Activated CD8-positive, alpha-beta memory T cell treated with anti-CD3 and anti-CD28 coated beads for 24 hours (primary cell): Measurements from ENCODE around the gene FHIT.

Source experiments
- DNase-seq: peaks from one replicate; pipeline ENCODE4 v3.0.0-alpha.2; 2020

The FHIT gene

DNA sequence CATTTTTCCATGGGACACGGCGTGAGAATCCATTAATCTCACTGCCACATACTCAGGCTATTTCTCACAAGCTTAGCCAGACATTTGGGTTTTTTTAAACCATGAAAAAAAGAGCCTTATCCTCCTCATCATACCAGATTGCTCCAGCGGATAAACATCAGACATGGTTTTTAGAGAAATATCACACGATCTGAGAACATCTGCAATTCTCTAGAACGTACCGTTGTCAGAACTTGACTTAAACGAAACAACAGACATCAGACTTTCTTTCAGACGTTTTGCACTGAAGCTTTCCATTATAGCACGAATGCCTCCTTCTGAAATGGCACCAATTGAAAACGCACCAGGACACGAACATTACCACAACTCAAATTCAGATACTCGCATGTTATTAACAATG, 1457.3 kb downstream of the FHIT start:
- no peak for DNase-seq

DNA sequence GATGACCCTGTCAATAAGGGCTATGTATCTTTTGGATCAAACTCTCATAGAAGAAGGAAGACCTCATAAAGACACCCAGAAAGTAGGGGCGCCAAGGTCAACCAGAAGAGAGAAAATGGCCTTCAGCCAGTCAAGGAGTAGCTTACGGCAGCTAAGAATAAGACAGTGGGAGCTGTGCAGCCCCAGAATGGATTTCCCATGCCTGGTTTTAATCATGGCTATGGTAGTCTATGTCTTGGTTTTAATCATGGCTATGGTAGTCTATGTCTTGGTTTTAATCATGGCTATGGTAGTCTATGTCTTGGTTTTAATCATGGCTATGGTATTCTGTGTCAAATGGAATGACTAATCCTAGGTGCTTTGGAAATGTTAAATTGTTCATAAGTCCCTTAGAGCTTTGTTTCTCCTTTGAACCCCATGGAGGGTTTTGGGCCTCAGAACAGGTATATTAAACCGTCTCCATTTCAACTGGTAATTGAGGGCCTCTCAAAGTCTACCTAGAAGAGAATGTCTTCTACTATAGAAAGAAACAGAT, 1459.4 kb downstream of the FHIT start:
- no peak for DNase-seq

- no peak for DNase-seq
Measured at GRCh38 chr3:59790241-59790640, 1461.0 kb downstream of the FHIT start.

- no peak for DNase-seq
Measured at GRCh38 chr3:59788801-59789200, 1462.5 kb downstream of the FHIT start.

- no peak for DNase-seq
Measured at GRCh38 chr3:59788133-59788532, 1463.1 kb downstream of the FHIT start.

DNA sequence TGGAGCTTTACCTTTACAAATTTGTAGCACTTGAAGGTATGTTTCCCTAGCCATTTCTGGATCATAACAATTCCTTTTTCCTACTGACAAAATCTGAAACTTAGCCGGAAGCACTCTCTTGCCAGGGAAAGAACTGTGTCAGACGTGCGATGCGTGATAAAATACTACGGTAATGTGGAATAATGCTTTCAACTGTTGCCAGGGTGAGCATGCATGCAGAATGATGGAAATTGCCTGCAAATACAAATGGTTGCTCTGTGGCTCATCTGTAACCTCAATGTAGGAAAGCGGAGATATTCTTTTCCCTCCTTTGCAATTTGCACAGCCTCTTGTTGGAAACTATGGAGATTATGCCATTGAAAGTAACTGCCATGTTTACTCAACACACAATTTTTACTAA, 1464.9 kb downstream of the FHIT start:
- no peak for DNase-seq

- DNase-seq, result no peak
Measured at GRCh38 chr3:59784164-59784563, 1467.1 kb downstream of the FHIT start.

GRCh38 chr3:59783468-59783988, 1467.7 kb downstream of the FHIT start:
- DNase-seq, result peak; percentile 75

- DNase-seq, result no peak
Measured at GRCh38 chr3:59782664-59783063, 1468.6 kb downstream of the FHIT start.

- DNase-seq, result no peak
Measured at GRCh38 chr3:59780209-59780608, 1471.0 kb downstream of the FHIT start.

GRCh38 chr3:59779260-59779659, 1472.0 kb downstream of the FHIT start:
- DNase-seq, result no peak

DNA sequence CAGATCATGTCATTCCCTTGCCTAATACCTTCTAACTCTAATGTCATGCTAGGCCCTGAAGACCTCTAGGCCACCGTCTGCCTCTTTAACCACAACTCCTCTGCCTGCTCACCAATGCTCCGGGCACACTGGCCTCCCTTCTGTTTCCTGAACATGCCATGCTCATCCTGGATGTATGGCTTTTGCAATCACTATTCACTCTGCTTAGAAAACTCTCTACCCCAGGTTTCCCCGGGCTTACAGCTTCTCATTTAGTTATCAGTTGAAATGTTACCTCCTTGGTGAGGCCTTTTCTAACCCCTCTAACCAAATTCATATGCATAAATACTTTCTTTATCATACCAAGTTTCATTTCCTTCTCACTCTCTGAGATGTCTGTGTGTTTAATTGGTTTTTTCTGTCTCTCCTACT, 1473.6 kb downstream of the FHIT start:
- no peak for DNase-seq

DNA sequence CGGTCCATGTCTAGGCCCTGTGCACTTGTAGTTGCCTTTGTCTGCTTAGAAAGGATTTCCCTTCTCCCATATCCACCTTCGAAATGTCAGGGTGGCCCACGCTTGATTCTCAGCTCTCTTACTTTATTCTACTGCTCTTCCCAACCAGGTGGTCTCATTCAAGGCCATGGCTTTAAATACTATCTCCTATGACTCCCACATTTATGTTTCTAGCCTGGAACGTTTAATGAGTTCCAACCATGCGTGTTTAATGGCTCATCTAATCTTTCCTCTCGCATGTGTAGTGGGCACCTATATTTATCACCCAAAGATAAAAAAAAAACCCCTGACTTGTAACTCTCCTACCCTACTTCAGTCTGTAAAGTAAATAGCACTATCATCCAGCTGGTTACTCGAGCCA, 1474.2 kb downstream of the FHIT start:
- no peak for DNase-seq

GRCh38 chr3:59775761-59776325, 1475.4 kb downstream of the FHIT start:
- DNase-seq, result no peak

- DNase-seq, result no peak
Measured at GRCh38 chr3:59775106-59775505, 1476.1 kb downstream of the FHIT start.

- no peak for DNase-seq
Measured at GRCh38 chr3:59774634-59775033, 1476.6 kb downstream of the FHIT start.

DNA sequence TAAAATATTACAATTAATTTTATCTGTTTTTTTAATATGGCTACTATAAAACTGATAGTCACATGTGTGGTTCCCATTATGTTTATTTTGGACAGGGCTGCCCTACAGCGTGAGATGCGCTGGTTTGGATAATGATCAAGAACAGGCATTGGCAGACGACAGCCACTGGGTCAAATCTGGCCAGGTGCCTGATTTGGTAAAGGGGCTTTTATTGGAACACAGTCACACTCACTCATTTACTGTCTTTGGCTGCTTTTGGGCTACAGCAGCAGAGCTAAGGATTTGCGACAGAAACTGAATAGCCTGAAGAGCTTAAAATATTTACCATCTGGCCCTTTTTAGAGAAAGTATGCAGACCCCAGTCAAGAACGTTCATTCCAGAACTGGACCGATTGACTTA, 1477.3 kb downstream of the FHIT start:
- DNase-seq, result no peak

- peak; percentile 68 for DNase-seq
Measured at GRCh38 chr3:59772416-59773408, 1478.5 kb downstream of the FHIT start.

- no peak for DNase-seq
Measured at GRCh38 chr3:59771768-59772181, 1479.5 kb downstream of the FHIT start.

DNA sequence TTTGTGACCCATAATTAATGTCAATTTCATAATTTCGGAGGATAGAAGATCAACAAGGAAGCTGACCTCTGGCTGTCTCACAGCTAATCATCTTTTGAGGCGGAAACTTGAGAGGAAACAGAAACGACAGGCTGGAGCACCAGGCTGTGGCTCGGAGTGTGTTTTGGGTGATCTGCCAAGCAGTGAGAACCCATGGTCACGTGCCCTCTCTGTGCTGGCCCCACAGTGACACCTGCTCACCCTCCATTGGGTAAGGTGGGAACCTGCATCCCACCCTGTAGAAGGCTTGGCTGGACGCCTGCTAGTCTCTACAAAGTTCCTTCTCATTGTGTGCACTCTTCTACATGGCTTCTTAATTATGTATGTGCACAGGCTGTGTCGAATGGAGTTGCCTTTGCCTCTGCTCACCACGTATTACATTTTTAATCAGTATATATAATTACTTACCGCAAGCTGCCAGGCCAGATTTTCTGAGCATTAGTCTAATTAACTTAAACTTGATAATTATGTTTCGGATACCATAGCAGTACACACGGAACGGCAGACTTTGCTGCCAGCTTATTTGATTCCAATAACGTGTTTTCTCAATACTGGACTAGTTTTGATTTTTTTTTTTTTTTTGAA, 1482.0 kb downstream of the FHIT start:
- no peak for DNase-seq

GRCh38 chr3:59766200-59766872, 1484.9 kb downstream of the FHIT start:
- no peak for DNase-seq

DNA sequence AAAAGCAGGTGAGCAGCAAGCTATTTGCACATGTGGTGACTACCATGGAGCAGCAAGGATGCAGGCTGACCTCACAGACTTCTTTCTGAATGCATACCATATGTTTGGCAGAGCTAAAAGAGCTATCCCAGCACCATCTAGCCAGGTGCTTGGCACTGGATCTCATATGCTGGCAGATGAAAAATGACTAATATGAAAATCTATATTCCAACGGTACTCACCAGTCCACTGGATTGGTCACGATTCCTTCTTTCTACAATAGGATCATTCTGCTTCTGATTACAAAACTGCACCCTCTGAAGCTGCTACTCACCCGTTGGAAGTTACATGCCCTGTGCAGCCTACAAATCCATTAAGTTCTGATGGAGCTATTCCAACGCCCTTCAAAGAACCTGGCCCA, 1487.1 kb downstream of the FHIT start:
- no peak for DNase-seq

- DNase-seq, result no peak
Measured at GRCh38 chr3:59762941-59763340, 1488.3 kb downstream of the FHIT start.
